Heart left ventricle (tissue), 16 donors: Measurements from ENCODE around the gene ZNF331. TPM values are rescaled to one million over a fixed set of nuclear protein-coding genes. Genes with fewer than 3 reads are reported as not detected.

Source experiments
- ATAC-seq, 4 donors: fragments of 200-7000 bp; cut with Tn5 transposase; one replicate each; pipeline ENCODE4 v1.9.1; 2020 to 2022; ENCODE audit warnings: moderate library complexity in 4 of 4, mild to moderate bottlenecking in 3 of 4, moderate number of reproducible peaks in 1 of 4
- DNase-seq, 5 donors: peaks; one replicate each; pipeline ENCODE4 v3.0.0-alpha.2; 2020
- H3K27ac ChIP-seq, 12 donors: fragments of 200-600 bp; sonication (generic) in 4 of 12; one replicate each; pipeline versions ENCODE4 v1.5.0 to v1.8.0; 2016 to 2022; ENCODE audit warnings: mild to moderate bottlenecking in 2 of 12
- H3K27me3 ChIP-seq, 9 donors: fragments of 200-600 bp; sonication (generic) in 2 of 9; one replicate each; pipeline versions ENCODE4 v1.5.1 to v1.8.0; 2016 to 2022; ENCODE audit warnings: mild to moderate bottlenecking in 3 of 9
- H3K36me3 ChIP-seq, 9 donors: fragments of 200-600 bp; sonication (generic) in 2 of 9; one replicate each; pipeline versions ENCODE4 v1.5.0 to v1.8.0; 2018 to 2022; ENCODE audit warnings: mild to moderate bottlenecking in 2 of 9
- H3K4me1 ChIP-seq, 12 donors: fragments of 200-600 bp; sonication (generic) in 4 of 12; one replicate each; pipeline versions ENCODE4 v1.5.0 to v1.8.0; 2016 to 2022; ENCODE audit warnings: mild to moderate bottlenecking in 3 of 12
- H3K4me3 ChIP-seq, 12 donors: fragments of 200-600 bp; sonication (generic) in 4 of 12; one replicate each; pipeline versions ENCODE4 v1.5.0 to v1.8.0; 2017 to 2022; ENCODE audit warnings: mild to moderate bottlenecking in 9 of 12, moderate library complexity in 4 of 12
- H3K9me3 ChIP-seq, 12 donors: fragments of 200-600 bp; sonication (generic) in 4 of 12; one replicate each; pipeline versions ENCODE4 v1.5.0 to v1.8.0; 2016 to 2022; ENCODE audit warnings: mild to moderate bottlenecking in 1 of 12
- POLR2A ChIP-seq, 2 donors: fragments of 450-650 bp; IDR thresholded peaks; one replicate each; pipeline ENCODE4 v1.6.1; 2017; ENCODE audit warnings: antibody characterized with exemption in 2 of 2, mild to moderate bottlenecking in 2 of 2, moderate library complexity in 2 of 2
- WGBS, 4 donors: extraction: QIAGEN DNeasy Blood & Tissue Kit in 2 of 4; methylation state at CpG; one replicate each; pipeline versions ENCODE4 v1.1.5 to v1.1.7; 2013 to 2018; 5-methylcytosine and 5-hydroxymethylcytosine counted together
- intact Hi-C, 10 donors: fragments of 100-400 bp; cut with DNase I; formaldehyde crosslinking; loops; one replicate each; pipeline versions ENCODE4 v1.11.1 to v1.14.2; 2022
- polyA plus RNA-seq, 2 donors: library from polyadenylated mRNA; stranded (reverse); fragments of 200-250 nt; gene quantifications; one replicate each; pipeline ENCODE4 v1.2.3, GENCODE V29; 2013
- total RNA-seq, 9 donors: library from RNA; depleted of rRNA in 2 of 9; stranded (reverse); fragments of >200 nt in 2 of 9; fragmentation: NEBNext Ultra II Directional in 3 of 9; extraction: Animal tissue kit (Norgen Biotek cat#: 25700) in 3 of 9; gene quantifications; one replicate each; pipeline versions ENCODE4 v1.1.0 to v1.2.4, GENCODE V29; 2016 to 2023
- TF ChIP-seq, protein P1 (sequence below), 12 donors: fragments of 200-600 bp; sonication (generic) in 4 of 12; IDR thresholded peaks; one replicate each; pipeline versions ENCODE4 v1.5.0 to v1.8.0; 2018 to 2022; ENCODE audit warnings: antibody characterized with exemption in 12 of 12, mild to moderate bottlenecking in 5 of 12
- donor health status: ischemic (EF 13 %, LVEDD 7.1; RV severe dilation, severe dysfunction).
- donor health status: healthy with polysubstance abuse.
- donor health status: DM: no; HTN: yes; CAD: no.
- donor health status: DM: no; HTN: no; CAD: no.
- donor health status: ischemic (EF 25% LVEDD 6.9; RV normal size, moderate dysfunction).
- donor health status: ischemic (EF 25% LVEDD 5.7; RV mildly dilated, moderate dysfunction).
- donor health status: healthy.
- donor health status: DM: yes; HTN: yes; CAD: no.
- donor health status: ischemic (EF 35%, LVEDD 5.7; RV mildly dilated, moderate dysfunction).
- donor health status: nonischemic (EF 11% LVEDD 7.7; RV severe dilation, severe dysfunction).
- donor health status: DM: yes; HTN: yes; CAD: no.
- donor health status: PGD.
- donor health status: ischemic (EF 29% LVEDD 5.4; RV normal size, mild dysfunction).
- donor health status: nonischemic (EF 23%, LVEDD 6.1; RV moderate dilation, normal function).

Gene ZNF331
- total and polyA plus RNA-seq, 11 donors, result 7.6 to 25.8 (median 10.1) TPM

GRCh38 chr19:53541971-53542370 is 4.0 kb downstream of the ZNF331 start:
- Histone ChIP-seq H3K9me3 (no peaks in the 10 kb centered on the region), H3K4me3 (no peak overlapping the region), H3K27ac (no peak overlapping the region), H3K36me3 (peaks cover 0 to 30% (median 15%) of the 10 kb centered on the region in 9 donors), H3K27me3 (no peaks in the 10 kb centered on the region), H3K4me1 (peaks cover 0 to 10% (median 0%) of the 10 kb centered on the region in 12 donors)
- TF ChIP-seq POLR2A (IDR thresholded peaks at IDR 0.05), result no peak
- TF ChIP-seq, protein P1, sequence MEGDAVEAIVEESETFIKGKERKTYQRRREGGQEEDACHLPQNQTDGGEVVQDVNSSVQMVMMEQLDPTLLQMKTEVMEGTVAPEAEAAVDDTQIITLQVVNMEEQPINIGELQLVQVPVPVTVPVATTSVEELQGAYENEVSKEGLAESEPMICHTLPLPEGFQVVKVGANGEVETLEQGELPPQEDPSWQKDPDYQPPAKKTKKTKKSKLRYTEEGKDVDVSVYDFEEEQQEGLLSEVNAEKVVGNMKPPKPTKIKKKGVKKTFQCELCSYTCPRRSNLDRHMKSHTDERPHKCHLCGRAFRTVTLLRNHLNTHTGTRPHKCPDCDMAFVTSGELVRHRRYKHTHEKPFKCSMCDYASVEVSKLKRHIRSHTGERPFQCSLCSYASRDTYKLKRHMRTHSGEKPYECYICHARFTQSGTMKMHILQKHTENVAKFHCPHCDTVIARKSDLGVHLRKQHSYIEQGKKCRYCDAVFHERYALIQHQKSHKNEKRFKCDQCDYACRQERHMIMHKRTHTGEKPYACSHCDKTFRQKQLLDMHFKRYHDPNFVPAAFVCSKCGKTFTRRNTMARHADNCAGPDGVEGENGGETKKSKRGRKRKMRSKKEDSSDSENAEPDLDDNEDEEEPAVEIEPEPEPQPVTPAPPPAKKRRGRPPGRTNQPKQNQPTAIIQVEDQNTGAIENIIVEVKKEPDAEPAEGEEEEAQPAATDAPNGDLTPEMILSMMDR (IDR thresholded peaks at IDR 0.05), result no peak
- no peak for ATAC-seq
- 89 to 100% (median 96%) methylated on average over 1 of the region's 1 CpG for WGBS, 4 donors
- no peak for DNase-seq
- intact Hi-C loops, result no loop called here

DNA sequence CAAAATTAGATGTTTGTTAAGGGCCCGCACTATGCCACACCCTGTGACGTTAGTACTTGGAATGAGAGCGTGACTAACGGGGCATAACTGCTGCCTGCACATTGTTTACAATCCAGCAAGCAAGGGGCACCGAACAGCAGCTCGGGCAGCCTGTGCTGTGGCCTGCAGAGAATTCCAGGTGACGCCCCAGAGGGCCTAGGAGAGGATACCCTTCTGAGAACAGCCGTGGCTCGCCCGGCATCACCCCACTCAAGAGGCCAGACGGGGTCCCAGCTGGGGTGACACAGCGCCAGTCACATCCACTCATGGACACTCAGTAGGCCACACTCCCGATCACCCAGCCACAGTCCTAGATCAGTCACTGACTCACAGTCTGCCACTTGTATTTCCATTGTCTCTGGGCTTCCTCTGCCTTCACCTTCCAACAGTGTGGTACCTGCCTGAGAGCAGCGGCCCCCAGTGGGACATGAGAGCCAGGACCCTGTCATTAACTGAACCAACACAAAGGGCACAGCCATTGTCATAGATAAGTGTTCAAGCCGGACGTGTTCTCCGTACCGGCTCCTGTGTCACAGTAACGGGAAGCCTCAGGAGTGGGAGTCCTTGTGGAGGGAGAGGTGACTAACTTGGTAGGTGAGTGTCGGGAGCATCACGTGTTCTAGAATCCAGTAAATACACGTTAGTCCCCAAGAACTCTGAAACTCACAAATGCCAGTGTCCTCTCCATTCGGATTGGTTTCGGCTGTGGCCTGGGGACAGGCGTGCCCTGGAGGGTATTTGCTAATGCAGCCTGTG is 7.5 kb downstream of the ZNF331 start:
- no peaks in the 10 kb centered on the region for H3K9me3 ChIP-seq
- 87 to 94% (median 92%) methylated on average over 22 to 25 of the region's 25 CpGs for WGBS, 4 donors
- DNase-seq (no peak), ATAC-seq (peak in 2 of 4 donors; percentile 36 to 42)
- H3K27me3 ChIP-seq, result no peaks in the 10 kb centered on the region
- H3K4me3 ChIP-seq, result no peak overlapping the region
- TF ChIP-seq, protein P1 (IDR thresholded peaks at IDR 0.05), result no peak
- no peak for TF ChIP-seq POLR2A (IDR thresholded peaks at IDR 0.05)
- H3K36me3 ChIP-seq, result peaks cover 0 to 22% (median 5%) of the 10 kb centered on the region in 9 donors
- intact Hi-C loops, result no loop called here
- H3K4me1 ChIP-seq, result peaks cover 0 to 15% (median 0%) of the 10 kb centered on the region in 12 donors
- peak overlapping the region in 1 of 12 donors; percentile 87 for H3K27ac ChIP-seq

DNA sequence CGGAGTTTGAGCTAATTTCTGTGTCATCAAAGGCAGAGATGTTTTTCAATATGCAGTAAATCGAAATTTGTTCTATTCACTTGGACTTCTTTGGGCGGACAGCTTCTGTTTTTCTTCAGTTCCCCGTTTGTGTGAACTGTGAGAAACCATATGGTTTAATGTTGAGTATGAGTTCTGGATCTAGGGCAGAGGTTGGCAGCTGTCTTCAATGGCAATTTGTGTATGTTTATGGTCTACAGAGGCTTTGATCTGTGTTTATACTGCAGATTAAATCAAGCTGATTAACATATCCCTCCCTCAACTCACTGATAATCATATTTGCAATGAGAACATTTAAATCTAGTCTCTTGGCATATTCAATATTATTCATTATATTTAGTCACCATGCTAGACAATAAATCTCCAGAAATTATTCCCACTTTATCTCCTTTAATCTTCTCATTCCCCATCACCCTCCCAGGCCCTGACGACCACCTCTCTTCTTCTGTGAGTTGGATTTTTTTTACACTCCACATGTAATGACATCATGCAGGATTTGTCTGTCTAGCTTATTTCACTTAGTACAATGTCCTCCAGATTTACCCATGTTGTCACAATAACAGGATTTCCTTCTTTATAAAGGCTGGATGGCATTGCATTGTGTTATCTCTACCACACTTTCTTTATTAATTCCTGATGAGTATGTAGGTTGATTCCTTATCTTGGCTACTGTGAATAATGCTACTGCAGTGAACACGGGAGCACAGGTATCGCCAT is 9.0 kb downstream of the ZNF331 start:
- no peaks in the 10 kb centered on the region for H3K27me3 ChIP-seq
- peak overlapping the region in 4 of 12 donors; percentile 1 to 87 (median 27) for H3K27ac ChIP-seq
- 69 to 78% (median 73%) methylated on average over 7 of the region's 7 CpGs for WGBS, 4 donors
- peaks cover 0 to 15% (median 0%) of the 10 kb centered on the region in 12 donors for H3K4me1 ChIP-seq
- ATAC-seq (peak in 1 of 4 donors; percentile 40), DNase-seq (no peak)
- H3K36me3 ChIP-seq, result peaks cover 0 to 17% (median 5%) of the 10 kb centered on the region in 9 donors
- TF ChIP-seq, protein P1 (IDR thresholded peaks at IDR 0.05), result no peak
- no peak for TF ChIP-seq POLR2A (IDR thresholded peaks at IDR 0.05)
- H3K4me3 ChIP-seq, result no peak overlapping the region
- H3K9me3 ChIP-seq, result no peaks in the 10 kb centered on the region
- intact Hi-C loops, result no loop called here

- H3K4me1 ChIP-seq, result peaks cover 0 to 25% (median 0%) of the 10 kb centered on the region in 12 donors
- ATAC-seq (peak in 2 of 4 donors; percentile 10 to 36), DNase-seq (no peak)
- H3K27ac ChIP-seq, result peak overlapping the region in 4 of 12 donors; percentile 20 to 87 (median 44)
- no peaks in the 10 kb centered on the region for H3K9me3 ChIP-seq
- no peak for TF ChIP-seq POLR2A (IDR thresholded peaks at IDR 0.05)
- TF ChIP-seq, protein P1 (IDR thresholded peaks at IDR 0.05), result no peak
- H3K4me3 ChIP-seq, result no peak overlapping the region
- peaks cover 0 to 7% (median 0%) of the 10 kb centered on the region in 9 donors for H3K36me3 ChIP-seq
- H3K27me3 ChIP-seq, result no peaks in the 10 kb centered on the region
- intact Hi-C loops, result no loop called here
- 56 to 71% (median 61%) methylated on average over 3 of the region's 3 CpGs for WGBS, 4 donors
These were observed 11.4 kb downstream of the ZNF331 start for GRCh38 chr19:53549340-53549739.
